Activated naive CD4-positive, alpha-beta T cell (primary cell): ENCODE data around the gene ZBTB33.

ENCODE experiments used
- DNase-seq, 4 experiments: peaks; one replicate each; lab custom pipeline; 2025; lab: John Stamatoyannopoulos, UW

Gene ZBTB33

GRCh38 chrX:120305531-120306141, 55.0 kb downstream of the ZBTB33 start:
- DNase-seq = no peak

- DNase-seq = no peak
Observed at GRCh38 chrX:120306630-120307029, 56.0 kb downstream of the ZBTB33 start.
